ENCODE data around the gene CR1.
"Not testable (repeated sequence)": the region's sequence is repeated elsewhere in the genome, so short reads cannot be mapped to it uniquely, and the experiment has no call there.

CR1 gene

GRCh38 chr1:207654320-207654719, 158.4 kb downstream of the CR1 start:
- H3K27me3 Mint-ChIP-seq = peaks cover 43% of the 10 kb centered on the region
- no peak overlapping the region for H3K4me3 Mint-ChIP-seq
- peaks cover 2% of the 10 kb centered on the region for H3K36me3 Mint-ChIP-seq (ENCODE audit: insufficient read depth)
- no peak overlapping the region for H3K27ac Mint-ChIP-seq (ENCODE audit: low read depth)
- no peaks in the 10 kb centered on the region for H3K9me3 Mint-ChIP-seq
- no peaks in the 10 kb centered on the region for H3K4me1 Mint-ChIP-seq
- ATAC-seq (replicated peaks; ENCODE audit: extremely low read depth, poor library complexity, severe bottlenecking) (no peak), DNase-seq (ENCODE audit: low spot score in 2 of 2) (no peak)

- Mint-ChIP-seq H3K9me3 (no peaks in the 10 kb centered on the region), H3K4me1 (no peaks in the 10 kb centered on the region), H3K27ac (ENCODE audit: low read depth) (no peak overlapping the region), H3K27me3 (peaks cover 67% of the 10 kb centered on the region), H3K36me3 (ENCODE audit: insufficient read depth) (peaks cover 2% of the 10 kb centered on the region), H3K4me3 (no peak overlapping the region)
- ATAC-seq (replicated peaks; ENCODE audit: extremely low read depth, poor library complexity, severe bottlenecking) (no peak), DNase-seq (ENCODE audit: low spot score in 2 of 2) (no peak)
Observed at GRCh38 chr1:207658408-207658807, 162.5 kb downstream of the CR1 start.

DNA sequence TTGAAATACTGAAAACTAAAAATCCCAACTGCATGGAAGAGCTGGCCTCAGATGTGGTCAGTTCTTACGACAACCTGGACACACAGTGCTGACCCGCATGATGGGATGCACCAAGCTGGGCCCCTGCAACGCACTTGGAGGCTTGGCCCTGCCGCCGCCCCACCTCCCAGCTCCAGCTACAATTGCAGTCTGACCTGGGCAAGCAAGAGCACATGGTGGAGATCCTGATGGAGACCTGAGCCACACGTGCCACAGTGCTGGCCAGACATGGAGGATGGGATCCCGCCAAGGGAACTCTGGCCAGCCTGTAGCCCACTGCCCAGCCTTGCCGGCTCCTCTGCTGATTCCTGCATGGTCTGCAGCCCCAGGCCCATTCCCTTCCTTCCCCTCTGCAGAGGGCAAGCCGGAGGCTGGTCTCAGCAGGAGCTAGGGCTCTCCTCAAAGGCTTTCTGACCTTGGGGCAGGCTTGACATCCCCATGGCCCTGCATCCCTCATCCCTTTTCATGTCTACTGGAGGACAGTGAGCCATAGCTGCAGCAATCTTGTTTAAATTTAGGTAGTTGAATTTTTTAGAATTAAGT, 163.0 kb downstream of the CR1 start:
- DNase-seq (ENCODE audit: low spot score in 2 of 2) = no peak
- Mint-ChIP-seq H3K27ac (ENCODE audit: low read depth) (no peak overlapping the region), H3K36me3 (ENCODE audit: insufficient read depth) (peaks cover 2% of the 10 kb centered on the region), H3K27me3 (peaks cover 73% of the 10 kb centered on the region), H3K4me3 (no peak overlapping the region), H3K4me1 (no peaks in the 10 kb centered on the region), H3K9me3 (no peaks in the 10 kb centered on the region)
- ATAC-seq (replicated peaks; ENCODE audit: extremely low read depth, poor library complexity, severe bottlenecking) = no peak

GRCh38 chr1:207659545-207660153, 163.7 kb downstream of the CR1 start:
- Mint-ChIP-seq H3K27me3 (peaks cover 80% of the 10 kb centered on the region), H3K4me3 (no peak overlapping the region), H3K9me3 (no peaks in the 10 kb centered on the region), H3K36me3 (ENCODE audit: insufficient read depth) (peaks cover 2% of the 10 kb centered on the region), H3K4me1 (no peaks in the 10 kb centered on the region), H3K27ac (ENCODE audit: low read depth) (no peak overlapping the region)
- DNase-seq (ENCODE audit: low spot score in 2 of 2) (no peak), ATAC-seq (replicated peaks; ENCODE audit: extremely low read depth, poor library complexity, severe bottlenecking) (no peak)

DNA sequence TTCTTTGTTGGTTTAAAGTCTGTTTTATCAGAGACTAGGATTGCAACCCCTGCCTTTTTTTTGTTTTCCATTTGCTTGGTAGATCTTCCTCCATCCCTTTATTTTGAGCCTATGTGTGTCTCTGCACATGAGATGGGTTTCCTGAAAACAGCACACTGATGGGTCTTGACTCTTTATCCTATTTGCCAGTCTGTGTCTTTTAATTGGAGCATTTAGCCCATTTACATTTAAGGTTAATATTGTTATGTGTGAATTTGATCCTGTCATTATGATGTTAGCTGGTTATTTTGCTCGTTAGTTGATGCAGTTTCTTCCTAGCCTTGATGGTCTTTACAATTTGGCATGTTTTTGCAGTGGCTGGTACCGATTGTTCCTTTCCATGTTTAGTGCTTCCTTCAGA, 165.5 kb downstream of the CR1 start:
- not testable (repeated sequence) for H3K4me1 Mint-ChIP-seq; H3K4me3 Mint-ChIP-seq; DNase-seq (ENCODE audit: low spot score in 2 of 2); H3K27ac Mint-ChIP-seq (ENCODE audit: low read depth); H3K9me3 Mint-ChIP-seq; ATAC-seq (replicated peaks; ENCODE audit: extremely low read depth, poor library complexity, severe bottlenecking); H3K36me3 Mint-ChIP-seq (ENCODE audit: insufficient read depth)
- H3K27me3 Mint-ChIP-seq = peaks cover 86% of the 10 kb centered on the region

GRCh38 chr1:207666342-207666741, 170.4 kb downstream of the CR1 start:
- no peaks in the 10 kb centered on the region for H3K36me3 Mint-ChIP-seq (ENCODE audit: insufficient read depth)
- peaks cover 88% of the 10 kb centered on the region for H3K27me3 Mint-ChIP-seq
- no peak for ATAC-seq (replicated peaks; ENCODE audit: extremely low read depth, poor library complexity, severe bottlenecking)

DNA sequence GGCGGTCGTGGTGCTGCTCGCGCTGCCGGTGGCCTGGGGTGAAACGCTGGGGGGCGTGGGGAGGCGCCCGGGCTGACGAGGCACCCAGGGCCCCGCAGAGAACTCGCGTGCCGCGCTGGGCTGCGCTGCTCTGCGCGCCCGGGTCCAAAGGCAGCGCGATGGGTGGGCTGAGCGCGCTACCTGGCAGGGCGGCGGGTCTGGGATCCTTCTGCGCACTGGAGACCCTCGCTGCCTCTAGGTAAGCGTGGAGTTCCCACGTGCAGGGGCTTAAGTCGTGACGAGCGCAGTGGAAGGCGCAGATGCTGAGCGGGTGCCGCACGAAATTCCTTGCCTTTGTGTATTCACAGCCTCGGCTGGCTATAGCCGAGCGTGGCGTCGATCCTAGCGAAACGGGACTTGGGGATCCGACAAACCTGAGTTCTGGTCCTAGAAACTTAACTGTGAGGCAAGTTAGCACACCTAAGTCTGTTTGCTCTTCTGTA, 173.6 kb downstream of the CR1 start:
- Mint-ChIP-seq H3K27ac (ENCODE audit: low read depth) (no peak overlapping the region), H3K4me1 (no peaks in the 10 kb centered on the region), H3K36me3 (ENCODE audit: insufficient read depth) (no peaks in the 10 kb centered on the region), H3K9me3 (no peaks in the 10 kb centered on the region), H3K27me3 (peaks cover 89% of the 10 kb centered on the region), H3K4me3 (no peak overlapping the region)
- DNase-seq (ENCODE audit: low spot score in 2 of 2) (no peak), ATAC-seq (replicated peaks; ENCODE audit: extremely low read depth, poor library complexity, severe bottlenecking) (no peak)

More at GRCh38 chr1:207666342-207666741, 170.4 kb downstream of the CR1 start:
- no peaks in the 10 kb centered on the region for H3K9me3 Mint-ChIP-seq
- H3K4me3 Mint-ChIP-seq = no peak overlapping the region
- DNase-seq (ENCODE audit: low spot score in 2 of 2) = no peak
- no peak overlapping the region for H3K27ac Mint-ChIP-seq (ENCODE audit: low read depth)
- H3K4me1 Mint-ChIP-seq = no peaks in the 10 kb centered on the region

DNA sequence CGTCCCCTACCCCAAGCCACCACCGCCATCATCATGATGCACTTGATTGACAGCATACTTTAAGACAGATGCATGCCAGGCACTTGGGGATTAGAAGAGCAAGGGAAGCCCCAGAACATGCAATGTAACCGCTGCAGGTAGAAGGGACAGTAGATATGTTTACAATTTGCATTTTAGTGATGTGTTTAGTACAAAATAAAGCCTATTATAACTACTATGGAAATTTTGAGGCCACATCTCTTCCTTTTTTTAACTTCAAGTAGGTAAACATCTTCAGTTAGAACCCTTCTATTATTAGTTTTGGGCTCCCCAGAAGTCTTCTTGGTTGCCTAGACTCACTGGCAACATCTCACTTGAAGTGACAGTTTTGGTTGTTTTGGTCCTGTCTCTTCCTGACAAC, 174.2 kb downstream of the CR1 start:
- Mint-ChIP-seq H3K4me1 (no peaks in the 10 kb centered on the region), H3K27ac (ENCODE audit: low read depth) (no peak overlapping the region), H3K36me3 (ENCODE audit: insufficient read depth) (no peaks in the 10 kb centered on the region), H3K9me3 (no peaks in the 10 kb centered on the region), H3K4me3 (no peak overlapping the region), H3K27me3 (peaks cover 91% of the 10 kb centered on the region)
- DNase-seq (ENCODE audit: low spot score in 2 of 2) (no peak), ATAC-seq (replicated peaks; ENCODE audit: extremely low read depth, poor library complexity, severe bottlenecking) (no peak)

GRCh38 chr1:207670997-207671396, 175.0 kb downstream of the CR1 start:
- Mint-ChIP-seq H3K36me3 (ENCODE audit: insufficient read depth) (no peaks in the 10 kb centered on the region), H3K9me3 (no peaks in the 10 kb centered on the region), H3K4me3 (no peak overlapping the region), H3K27ac (ENCODE audit: low read depth) (no peak overlapping the region), H3K4me1 (no peaks in the 10 kb centered on the region), H3K27me3 (peaks cover 93% of the 10 kb centered on the region)
- no peak for ATAC-seq (replicated peaks; ENCODE audit: extremely low read depth, poor library complexity, severe bottlenecking)
- no peak for DNase-seq (ENCODE audit: low spot score in 2 of 2)

- Mint-ChIP-seq H3K27ac (ENCODE audit: low read depth) (no peak overlapping the region), H3K4me1 (no peaks in the 10 kb centered on the region), H3K27me3 (peaks cover 81% of the 10 kb centered on the region), H3K36me3 (ENCODE audit: insufficient read depth) (no peaks in the 10 kb centered on the region), H3K9me3 (no peaks in the 10 kb centered on the region), H3K4me3 (no peak overlapping the region)
- ATAC-seq (replicated peaks; ENCODE audit: extremely low read depth, poor library complexity, severe bottlenecking) = no peak
- DNase-seq (ENCODE audit: low spot score in 2 of 2) = no peak
Observed at GRCh38 chr1:207672522-207673130, 176.7 kb downstream of the CR1 start.

DNA sequence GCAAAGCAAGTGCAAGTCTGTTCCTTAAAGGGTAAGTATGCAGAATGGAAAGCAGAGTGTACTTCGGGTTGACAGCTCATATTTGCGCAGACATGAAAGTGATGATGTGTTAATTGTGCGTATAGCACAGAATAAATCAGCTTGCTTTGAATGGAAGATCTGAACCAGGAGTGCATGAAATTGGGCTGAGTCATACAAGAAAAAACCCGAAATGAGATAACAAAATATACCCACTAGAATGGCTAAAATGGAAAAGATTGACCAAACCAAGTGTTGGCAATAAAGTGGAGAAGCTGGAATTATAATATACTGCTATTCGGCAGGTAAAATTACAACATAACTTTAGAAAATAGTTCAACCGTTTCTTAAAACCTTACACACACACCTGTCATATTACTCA, 177.4 kb downstream of the CR1 start:
- no peak for ATAC-seq (replicated peaks; ENCODE audit: extremely low read depth, poor library complexity, severe bottlenecking)
- DNase-seq (ENCODE audit: low spot score in 2 of 2) = no peak
- Mint-ChIP-seq H3K27me3 (peaks cover 81% of the 10 kb centered on the region), H3K27ac (ENCODE audit: low read depth) (no peak overlapping the region), H3K4me1 (no peaks in the 10 kb centered on the region), H3K4me3 (no peak overlapping the region), H3K36me3 (ENCODE audit: insufficient read depth) (no peaks in the 10 kb centered on the region), H3K9me3 (no peaks in the 10 kb centered on the region)

DNA sequence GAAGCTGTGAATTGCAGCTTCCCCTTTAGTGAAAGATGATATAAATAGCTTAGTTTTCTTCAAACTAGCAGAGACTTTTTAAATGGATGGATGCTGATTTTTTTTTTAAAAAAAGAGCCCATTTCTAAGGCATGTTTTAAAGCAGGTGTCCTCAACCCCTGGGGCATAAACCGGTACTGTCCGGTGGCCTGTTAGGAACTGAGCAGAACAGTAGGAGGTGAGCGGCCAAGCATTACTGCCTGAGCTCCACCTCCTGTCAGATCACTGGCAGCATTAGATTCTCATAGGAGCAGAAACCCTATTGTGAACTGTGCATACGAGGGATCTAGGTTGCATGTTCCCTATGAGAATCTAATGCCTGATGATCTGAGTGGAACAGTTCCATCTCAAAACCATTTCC, 180.2 kb downstream of the CR1 start:
- DNase-seq (ENCODE audit: low spot score in 2 of 2) (no peak), ATAC-seq (replicated peaks; ENCODE audit: extremely low read depth, poor library complexity, severe bottlenecking) (no peak)
- peaks cover 71% of the 10 kb centered on the region for H3K27me3 Mint-ChIP-seq
- no peaks in the 10 kb centered on the region for H3K4me1 Mint-ChIP-seq
- no peak overlapping the region for H3K27ac Mint-ChIP-seq (ENCODE audit: low read depth)
- no peak overlapping the region for H3K4me3 Mint-ChIP-seq
- H3K9me3 Mint-ChIP-seq = no peaks in the 10 kb centered on the region
- H3K36me3 Mint-ChIP-seq (ENCODE audit: insufficient read depth) = no peaks in the 10 kb centered on the region

All from central memory CD8-positive, alpha-beta T cell (primary cell).